H54 (cell line): Measurements from ENCODE around the gene AHI1.

Experiments used
- DNase-seq: peaks from one replicate; pipeline ENCODE4 v3.0.0; 2011; ENCODE audit warnings: low spot score, mixed read lengths; ENCODE audit not compliant: insufficient read length
- FAIRE-seq: peaks from 3 replicates; lab custom pipeline; 2011; peaks lifted over from hg19 to GRCh38; lab: Jason Lieb, UNC
- POLR2A ChIP-seq: IDR thresholded peaks from 2 replicates; pipeline ENCODE4 v1.6.1; 2011; ENCODE audit warnings: low read depth, mild to moderate bottlenecking, low read length

The AHI1 gene

DNA sequence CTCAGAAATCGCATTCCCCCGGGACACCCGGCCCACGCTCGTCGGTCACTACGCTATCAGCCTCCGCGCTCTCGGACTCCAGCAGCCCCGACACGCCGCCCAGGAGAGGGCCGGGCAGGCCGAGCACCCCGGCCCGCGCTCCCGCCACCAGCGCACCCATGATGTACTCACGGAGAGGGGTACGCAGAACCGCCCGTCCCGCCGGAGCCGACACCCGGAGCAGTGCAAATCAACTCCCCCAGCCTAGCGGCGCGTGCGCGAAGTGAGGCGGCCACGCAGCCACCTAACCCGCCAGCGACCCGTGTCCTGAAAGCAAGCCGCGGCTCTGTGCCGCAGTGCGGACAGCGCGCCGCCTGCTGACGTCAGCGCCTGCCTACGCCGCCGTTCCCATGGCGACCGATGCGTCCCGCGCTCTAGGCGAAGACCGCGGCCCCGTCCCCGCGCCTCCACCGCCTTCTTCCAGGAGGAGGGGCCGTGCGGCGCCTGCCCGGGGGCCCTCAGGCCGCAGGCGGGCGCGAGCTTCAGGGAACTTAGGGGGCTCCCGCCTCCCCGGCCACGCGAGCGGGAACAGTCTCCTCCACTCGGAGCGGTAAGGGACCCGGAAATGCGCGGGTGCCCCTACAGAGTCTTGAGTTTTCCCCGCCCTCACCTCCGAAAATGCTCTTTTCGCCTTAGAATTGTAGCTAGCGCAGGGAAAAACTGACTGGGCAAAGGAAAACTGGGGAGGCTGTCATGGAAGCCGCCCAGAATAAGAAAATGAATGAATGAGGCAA, at the start of gene AHI1:
TSS of gene AHI1 (minus strand) at position 329 of the 773 bp plus-strand sequence. CDS start 5,503 bp downstream, outside the sequence.
- TF ChIP-seq POLR2A = peak; percentile 95
- DNase-seq = peak; percentile 59
- FAIRE-seq = peak; percentile 11

DNA sequence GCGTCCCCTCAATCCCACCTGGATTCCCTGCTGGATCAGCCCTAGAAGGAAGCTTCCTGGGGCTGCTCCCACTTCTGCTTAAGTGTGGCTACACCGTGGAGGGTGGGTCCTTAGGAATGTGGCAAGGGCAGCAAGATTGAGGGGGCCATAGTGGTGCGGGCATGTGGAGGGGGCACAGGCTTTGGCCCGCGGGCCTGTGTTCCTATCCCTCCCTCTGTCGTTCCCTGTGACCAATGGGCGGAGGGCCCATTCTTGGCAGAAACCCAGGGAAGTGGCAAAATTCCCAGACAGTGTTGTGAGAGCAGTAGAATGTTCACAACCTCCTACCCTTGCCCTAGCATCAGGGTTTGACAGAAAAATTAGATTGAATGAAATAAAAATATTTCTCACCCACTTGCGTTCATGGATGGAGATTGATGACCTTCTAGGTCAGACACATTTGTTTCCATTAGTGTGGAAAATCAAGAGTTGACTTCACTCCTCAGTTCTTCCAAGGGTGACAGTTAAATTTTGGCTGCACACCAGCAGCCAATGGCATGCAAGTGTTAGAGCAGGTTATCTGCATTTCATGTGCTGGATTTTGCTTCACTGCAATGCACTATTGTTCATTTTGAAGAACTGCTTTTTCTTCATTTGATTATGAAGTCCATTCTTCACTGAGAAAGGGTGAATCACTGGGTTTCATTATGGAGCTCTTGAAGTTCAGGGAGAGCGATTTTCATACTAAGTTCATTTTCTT, 49.3 kb upstream of the AHI1 start:
- no peak for TF ChIP-seq POLR2A
- FAIRE-seq (no peak), DNase-seq (no peak)

GRCh38 chr6:135546206-135546605, 48.7 kb upstream of the AHI1 start:
- no peak for TF ChIP-seq POLR2A
- FAIRE-seq = no peak
- DNase-seq = no peak

- no peak for TF ChIP-seq POLR2A
- no peak for FAIRE-seq
- no peak for DNase-seq
Measured at GRCh38 chr6:135540207-135540840, 42.8 kb upstream of the AHI1 start.

DNA sequence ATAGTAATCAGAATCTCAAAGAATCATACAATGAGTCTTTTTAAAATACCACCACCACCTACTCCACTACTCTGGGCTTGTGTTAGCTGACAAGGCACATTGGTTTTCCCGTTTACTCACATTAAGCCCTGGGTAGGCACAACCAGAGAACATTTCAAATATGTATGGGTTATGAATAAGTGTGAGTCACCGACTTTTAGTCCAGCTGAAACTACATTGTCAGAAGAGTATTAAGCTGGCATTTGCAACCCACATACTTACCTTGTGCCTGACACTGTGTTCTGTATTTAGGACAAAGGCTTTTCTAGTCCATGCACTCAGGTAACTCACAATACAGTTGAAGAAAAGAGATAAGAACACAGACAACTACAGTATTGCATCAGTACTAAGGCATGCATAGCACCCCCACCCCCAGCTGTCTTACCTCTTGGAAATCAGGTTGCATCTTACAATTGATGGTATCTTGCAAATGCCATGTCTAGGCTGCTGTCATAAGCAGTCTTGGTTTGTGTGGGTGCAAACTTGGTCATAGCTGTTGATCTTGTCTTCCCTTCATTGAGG, 40.3 kb upstream of the AHI1 start:
- no peak for TF ChIP-seq POLR2A
- FAIRE-seq (peak; percentile 97), DNase-seq (no peak)

GRCh38 chr6:135535989-135536414, 38.5 kb upstream of the AHI1 start:
- TF ChIP-seq POLR2A = no peak
- FAIRE-seq = peak; percentile 77
- no peak for DNase-seq

- DNase-seq (no peak), FAIRE-seq (no peak)
- TF ChIP-seq POLR2A = no peak
Measured at GRCh38 chr6:135534773-135535380, 37.3 kb upstream of the AHI1 start.

GRCh38 chr6:135532559-135532958, 35.0 kb upstream of the AHI1 start:
- FAIRE-seq = no peak
- DNase-seq = no peak
- TF ChIP-seq POLR2A = no peak

DNA sequence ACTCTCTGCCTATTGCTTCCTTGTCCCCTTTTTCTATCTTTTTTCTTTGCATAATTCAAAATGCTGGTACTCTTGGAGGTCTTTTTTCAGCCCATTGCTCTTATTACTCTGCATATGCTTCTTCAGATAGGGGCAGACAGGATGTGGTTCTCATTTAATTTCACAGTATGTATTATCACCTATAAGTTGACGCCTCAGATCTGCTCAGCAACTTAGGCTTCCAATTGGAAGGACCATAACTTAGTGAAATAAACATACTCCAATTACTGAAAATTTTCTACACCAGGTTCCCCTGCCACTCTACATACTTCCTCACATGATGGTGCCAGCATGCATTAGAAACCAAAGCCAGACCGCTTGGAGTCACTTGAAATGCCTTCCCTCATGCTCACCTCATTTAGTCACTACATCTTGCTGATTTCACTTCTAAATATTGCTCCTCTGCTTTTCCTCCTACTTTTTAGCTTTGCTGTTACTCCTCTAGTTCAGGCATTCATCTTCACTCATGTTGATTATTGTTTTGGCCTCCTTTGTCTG, 34.5 kb upstream of the AHI1 start:
- FAIRE-seq (no peak), DNase-seq (no peak)

GRCh38 chr6:135530113-135530512, 32.6 kb upstream of the AHI1 start:
- TF ChIP-seq POLR2A = no peak
- DNase-seq = no peak
- FAIRE-seq = no peak

More for the DNA sequence above, 34.5 kb upstream of the AHI1 start:
- TF ChIP-seq POLR2A = no peak

DNA sequence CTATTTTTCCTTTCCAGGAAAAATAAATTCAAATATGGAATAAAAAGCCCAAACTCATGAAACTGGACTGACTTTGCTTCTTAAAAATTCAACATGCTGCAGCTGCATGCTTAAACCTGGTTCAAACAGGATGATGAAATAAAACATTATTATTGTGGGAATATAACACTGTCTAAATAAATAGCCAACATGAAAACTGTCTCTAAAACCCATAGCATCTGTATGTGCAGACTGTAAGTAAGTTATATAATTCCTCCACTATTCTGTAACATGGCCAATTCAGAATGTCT, 30.4 kb upstream of the AHI1 start:
- FAIRE-seq (no peak), DNase-seq (no peak)
- TF ChIP-seq POLR2A = no peak

GRCh38 chr6:135527116-135527959, 29.8 kb upstream of the AHI1 start:
- DNase-seq (no peak), FAIRE-seq (no peak)
- TF ChIP-seq POLR2A = no peak
